Coronary artery (tissue), 2 donors: ENCODE measurements around the gene VWA3B.
"Not testable (repeated sequence)": the region's sequence is repeated elsewhere in the genome, so short reads cannot be mapped to it uniquely, and the experiment has no call there.

Source experiments
- DNase-seq: peaks from one replicate; pipeline ENCODE4 v3.0.0-alpha.2; 2017; ENCODE audit warnings: low spot score
- H3K27ac ChIP-seq, 2 donors: fragments of 200-600 bp; sonication (generic); one replicate each; pipeline ENCODE4 v1.5.1; 2016 to 2019
- H3K4me3 ChIP-seq: fragments of 200-600 bp; sonication (generic); 2 replicates; pipeline ENCODE4 v1.5.1; 2016; ENCODE audit warnings: mild to moderate bottlenecking, moderate library complexity
- TF ChIP-seq, protein P1 (sequence below): fragments of 200-600 bp; sonication (generic); IDR thresholded peaks from one replicate; pipeline ENCODE4 v1.5.1; 2019; ENCODE audit warnings: antibody characterized with exemption

Gene VWA3B

DNA sequence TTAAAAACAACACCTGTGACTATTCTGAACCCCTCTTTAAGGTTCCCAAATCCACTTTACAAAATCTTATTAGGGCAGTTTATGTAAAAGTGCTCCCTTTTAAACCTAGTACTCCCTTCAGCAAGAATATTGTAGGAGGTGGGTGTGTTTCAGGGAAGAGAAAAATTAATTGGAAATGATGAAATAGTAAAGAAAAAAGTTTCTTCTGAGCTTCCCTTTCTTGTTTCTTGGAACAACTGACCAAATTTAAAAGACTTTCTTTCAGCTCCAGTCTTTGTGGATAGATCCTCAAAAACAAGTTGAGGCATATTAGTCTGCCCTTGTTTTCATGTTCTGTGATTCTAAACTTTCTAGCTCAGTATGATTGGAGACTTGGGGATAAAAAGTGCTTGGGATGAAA, 3.0 kb downstream of the VWA3B start:
- no peak for DNase-seq
- TF ChIP-seq, protein P1, sequence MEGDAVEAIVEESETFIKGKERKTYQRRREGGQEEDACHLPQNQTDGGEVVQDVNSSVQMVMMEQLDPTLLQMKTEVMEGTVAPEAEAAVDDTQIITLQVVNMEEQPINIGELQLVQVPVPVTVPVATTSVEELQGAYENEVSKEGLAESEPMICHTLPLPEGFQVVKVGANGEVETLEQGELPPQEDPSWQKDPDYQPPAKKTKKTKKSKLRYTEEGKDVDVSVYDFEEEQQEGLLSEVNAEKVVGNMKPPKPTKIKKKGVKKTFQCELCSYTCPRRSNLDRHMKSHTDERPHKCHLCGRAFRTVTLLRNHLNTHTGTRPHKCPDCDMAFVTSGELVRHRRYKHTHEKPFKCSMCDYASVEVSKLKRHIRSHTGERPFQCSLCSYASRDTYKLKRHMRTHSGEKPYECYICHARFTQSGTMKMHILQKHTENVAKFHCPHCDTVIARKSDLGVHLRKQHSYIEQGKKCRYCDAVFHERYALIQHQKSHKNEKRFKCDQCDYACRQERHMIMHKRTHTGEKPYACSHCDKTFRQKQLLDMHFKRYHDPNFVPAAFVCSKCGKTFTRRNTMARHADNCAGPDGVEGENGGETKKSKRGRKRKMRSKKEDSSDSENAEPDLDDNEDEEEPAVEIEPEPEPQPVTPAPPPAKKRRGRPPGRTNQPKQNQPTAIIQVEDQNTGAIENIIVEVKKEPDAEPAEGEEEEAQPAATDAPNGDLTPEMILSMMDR, result no peak
- Histone ChIP-seq H3K27ac (no peak overlapping the region), H3K4me3 (no peak overlapping the region)

DNA sequence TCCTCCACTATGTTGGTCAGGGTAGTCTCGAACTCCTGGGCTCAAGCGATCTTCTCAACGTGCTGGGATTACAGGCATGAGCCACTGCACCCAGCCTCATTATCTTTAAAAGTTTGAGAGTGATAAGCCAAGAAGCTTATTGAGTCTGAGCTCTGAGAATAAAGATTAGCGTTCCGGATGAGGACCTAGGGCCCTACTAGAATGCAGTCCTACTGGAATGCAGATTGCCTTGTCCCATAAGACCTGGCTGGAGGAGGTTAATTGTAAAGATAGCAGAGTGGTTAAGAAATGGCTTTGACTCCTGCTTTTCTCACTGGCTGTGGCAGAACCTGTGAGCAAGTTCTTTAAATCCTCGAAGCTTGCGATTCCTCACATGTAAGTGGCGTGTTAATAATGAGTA, 4.0 kb downstream of the VWA3B start:
- no peak overlapping the region for H3K27ac ChIP-seq
- TF ChIP-seq, protein P1, result no peak
- DNase-seq, result no peak
- H3K4me3 ChIP-seq, result no peak overlapping the region

DNA sequence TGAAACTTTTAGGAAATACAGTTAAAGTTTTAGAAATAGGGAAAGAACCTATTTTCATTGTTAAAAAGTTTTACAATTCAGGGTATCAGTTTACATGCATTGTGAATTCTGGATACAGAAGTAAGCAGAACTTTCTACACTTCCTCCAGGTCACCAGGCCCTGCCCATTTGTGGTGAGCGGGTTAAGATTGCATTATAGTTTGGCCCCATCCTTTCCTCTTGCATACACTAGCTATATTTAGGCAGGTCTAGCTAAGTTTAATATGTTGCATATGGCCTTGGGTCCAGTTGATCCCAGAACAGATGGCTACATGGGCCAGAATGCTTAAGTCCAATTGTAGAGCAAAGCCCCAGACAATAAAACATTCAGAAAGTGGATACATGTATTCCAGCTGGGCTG, 4.8 kb downstream of the VWA3B start:
- no peak for DNase-seq
- TF ChIP-seq, protein P1, result no peak
- no peak overlapping the region for H3K4me3 ChIP-seq
- H3K27ac ChIP-seq, result no peak overlapping the region

DNA sequence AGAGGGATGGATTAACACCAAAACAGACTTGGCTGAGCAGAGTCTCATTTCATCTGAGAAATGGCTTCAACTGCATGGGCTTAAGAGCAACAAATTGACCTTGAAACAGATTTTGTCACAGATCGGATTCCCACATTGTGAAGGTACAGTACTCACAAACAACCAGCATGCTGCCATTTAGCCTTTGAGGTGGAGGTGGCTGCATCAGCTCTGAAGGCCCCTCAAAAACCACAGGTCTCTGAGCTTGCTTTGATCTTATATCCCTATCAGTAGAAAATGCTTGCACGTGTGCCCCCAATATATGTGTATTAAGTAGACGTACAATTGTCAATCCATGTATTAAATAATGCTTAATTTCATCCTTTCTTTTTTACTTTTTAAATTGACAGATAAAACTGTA, 6.2 kb downstream of the VWA3B start:
- DNase-seq, result no peak
- TF ChIP-seq, protein P1, result no peak
- Histone ChIP-seq H3K4me3 (no peak overlapping the region), H3K27ac (no peak overlapping the region)

DNA sequence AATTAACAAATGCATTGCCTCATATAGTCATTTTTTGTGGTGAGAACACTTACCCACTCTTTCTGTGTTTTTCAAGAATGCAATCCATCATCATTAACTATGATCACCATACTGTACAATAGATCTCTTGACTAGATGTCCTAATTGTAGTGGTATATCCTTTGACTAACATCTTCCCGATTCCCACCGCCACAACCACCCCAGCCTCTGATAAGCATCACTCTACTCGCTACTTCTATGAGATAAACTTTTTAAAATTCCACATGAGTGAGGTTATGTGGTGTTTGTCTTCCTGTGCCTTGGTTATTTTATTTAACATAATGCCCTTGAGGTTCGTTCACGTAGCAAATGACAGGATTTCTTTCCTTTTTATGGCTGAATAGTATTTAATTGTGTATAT, 6.6 kb downstream of the VWA3B start:
- H3K4me3 ChIP-seq, result no peak overlapping the region
- TF ChIP-seq, protein P1, result no peak

DNA sequence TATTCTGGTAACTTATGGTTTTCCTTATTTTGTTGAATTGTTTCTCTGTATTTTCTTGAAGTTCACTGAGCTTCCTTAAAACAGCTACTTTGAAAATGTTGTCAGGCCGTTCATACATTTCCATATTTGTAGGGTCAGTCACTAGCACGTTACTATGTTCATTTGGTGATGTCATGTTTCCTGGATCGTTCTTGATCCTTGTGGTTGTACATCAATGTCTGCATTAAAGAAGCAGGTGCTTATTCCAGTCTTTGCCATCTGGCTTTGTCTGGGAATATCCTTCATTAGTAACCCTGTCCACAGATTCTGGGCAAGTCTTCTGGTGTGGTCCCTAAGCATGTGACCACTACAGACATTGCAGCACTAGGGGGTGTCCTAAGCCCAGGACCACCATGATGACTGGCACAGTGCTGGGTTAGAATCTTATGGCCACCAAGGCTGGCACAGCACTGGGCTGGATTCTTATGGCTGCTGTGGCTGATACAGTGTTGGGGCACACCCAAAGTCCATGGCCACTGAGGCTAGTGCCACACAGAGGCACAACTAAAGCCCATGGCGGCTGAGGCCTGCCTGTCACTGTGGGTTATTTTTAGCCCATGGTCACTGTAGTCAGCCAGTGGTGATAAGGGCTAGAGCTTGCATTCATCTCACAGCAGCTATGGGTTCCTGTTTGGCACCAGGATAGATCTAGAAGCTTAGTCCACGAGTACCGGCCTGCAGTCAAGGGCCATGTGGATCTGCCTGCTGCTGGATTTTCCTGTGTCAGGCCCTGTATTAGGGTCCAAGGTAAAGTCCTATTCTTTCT, 13.2 kb downstream of the VWA3B start:
- H3K4me3 ChIP-seq, result no peak overlapping the region
- no peak for DNase-seq
- TF ChIP-seq, protein P1, result no peak
- no peak overlapping the region for H3K27ac ChIP-seq

More for the DNA sequence above, 6.6 kb downstream of the VWA3B start:
- H3K27ac ChIP-seq, result no peak overlapping the region
- DNase-seq, result no peak

DNA sequence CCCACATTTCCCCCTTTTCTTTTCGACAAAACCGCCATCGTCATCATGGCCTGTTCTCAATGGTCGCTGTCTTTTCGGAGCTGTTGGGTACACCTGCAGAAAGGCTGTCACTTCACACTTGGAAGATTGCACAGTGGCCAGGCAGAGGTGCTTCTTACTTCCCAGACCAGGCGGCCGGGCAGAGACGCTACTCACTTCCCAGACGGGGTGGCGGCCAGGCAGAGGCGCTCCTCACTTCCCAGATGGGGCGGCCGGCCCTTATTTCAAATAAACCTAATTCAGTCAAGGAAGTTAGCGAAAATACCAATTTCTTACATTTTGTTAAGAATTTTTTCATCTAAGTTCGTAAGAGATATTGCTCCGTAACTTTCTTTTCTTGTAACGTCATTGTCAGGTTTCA, 15.3 kb downstream of the VWA3B start:
- H3K4me3 ChIP-seq, DNase-seq, H3K27ac ChIP-seq: not testable (repeated sequence)
